ENCODE results near the gene OR5H14. TPM values are rescaled to one million over a fixed set of nuclear protein-coding genes. Genes with fewer than 3 reads are reported as not detected.

Gene OR5H14
- total and polyA plus RNA-seq, 10 of the 15 experiments (the other 5 are each of a cell fraction or from before 2014, with no cell fraction given): not detected

DNA sequence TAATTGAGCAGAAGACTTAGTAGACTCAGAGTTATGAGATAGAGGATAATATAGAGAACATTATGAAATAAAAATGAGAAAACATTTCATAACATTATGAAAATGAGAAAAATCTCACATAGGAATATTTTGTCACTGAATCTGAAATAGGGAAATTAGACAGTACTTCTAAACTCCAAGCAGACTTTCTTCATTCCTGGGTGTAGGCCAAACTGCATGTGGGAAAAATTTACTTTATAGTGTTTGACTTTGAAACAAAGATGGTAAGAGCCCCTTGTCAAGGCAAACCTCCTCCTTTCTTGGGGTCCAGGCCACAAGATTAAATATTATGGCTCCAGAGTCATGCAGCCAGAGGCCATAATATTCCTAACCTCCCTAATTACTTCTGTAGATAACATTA is 6.7 kb upstream of the OR5H14 start:
- H4K20me1 ChIP-seq (ENCODE audit: control insufficient read depth, insufficient read depth): no peaks in the 10 kb centered on the region
- ChIA-PET SMC1A (ENCODE audit: uncharacterized antibody, unreplicated experiment) (no interaction called here), RAD21 (ENCODE audit: unreplicated experiment) (no interaction called here), CTCF (no interaction called here), POLR2A (interaction anchor here (0.5 kb wide), 1 partner anchor 232 kb away, joined by 3 read pairs; no protein-coding TSS in a partner anchor)
- H2AFZ ChIP-seq (ENCODE audit: control insufficient read depth, low read depth, low read length): no peak overlapping the region
- intact Hi-C loops (cut with micrococcal nuclease; ENCODE audit: unreplicated experiment): no loop called here
- no peaks in the 10 kb centered on the region for H3K79me2 ChIP-seq (ENCODE audit: control insufficient read depth, insufficient read depth, low read length)
- H3K27me3 ChIP-seq (replicated peaks in 1 of 2; ENCODE audit: control insufficient read depth in 2 of 2, insufficient read depth in 2 of 2, low read length in 1 of 2): no peaks in the 10 kb centered on the region; a peak in 1 of 4 replicates
- H3K4me3 ChIP-seq: no peak overlapping the region
- H3K4me2 ChIP-seq (ENCODE audit: control insufficient read depth, insufficient read depth): no peak overlapping the region
- DNase-seq (ENCODE audit: low read depth, low spot score): no peak
- no peak overlapping the region for H3K9ac ChIP-seq (ENCODE audit: control insufficient read depth, insufficient read depth, low read length)
- BruUV-seq (replicated peaks): no TSS peak
- H3K27ac ChIP-seq (ENCODE audit: control insufficient read depth, insufficient read depth): no peak overlapping the region
- no peak for FAIRE-seq
- no peak for ATAC-seq
- in situ Hi-C loops (cut with MboI): no loop called here
- H3K36me3 ChIP-seq (ENCODE audit: control insufficient read depth in 2 of 2, insufficient read depth in 2 of 2, low read length in 1 of 2): no peaks in the 10 kb centered on the region
- TF ChIP-seq POLR2A (IDR thresholded peaks at IDR 0.05; ENCODE audit: low read depth, low read length) (no peak), MTA2 (IDR thresholded peaks at IDR 0.05; ENCODE audit: low read depth) (no peak), YBX1 (IDR thresholded peaks at IDR 0.05) (no peak), CHD4 (IDR thresholded peaks at IDR 0.05) (no peak)
- TF ChIP-seq, protein P1, sequence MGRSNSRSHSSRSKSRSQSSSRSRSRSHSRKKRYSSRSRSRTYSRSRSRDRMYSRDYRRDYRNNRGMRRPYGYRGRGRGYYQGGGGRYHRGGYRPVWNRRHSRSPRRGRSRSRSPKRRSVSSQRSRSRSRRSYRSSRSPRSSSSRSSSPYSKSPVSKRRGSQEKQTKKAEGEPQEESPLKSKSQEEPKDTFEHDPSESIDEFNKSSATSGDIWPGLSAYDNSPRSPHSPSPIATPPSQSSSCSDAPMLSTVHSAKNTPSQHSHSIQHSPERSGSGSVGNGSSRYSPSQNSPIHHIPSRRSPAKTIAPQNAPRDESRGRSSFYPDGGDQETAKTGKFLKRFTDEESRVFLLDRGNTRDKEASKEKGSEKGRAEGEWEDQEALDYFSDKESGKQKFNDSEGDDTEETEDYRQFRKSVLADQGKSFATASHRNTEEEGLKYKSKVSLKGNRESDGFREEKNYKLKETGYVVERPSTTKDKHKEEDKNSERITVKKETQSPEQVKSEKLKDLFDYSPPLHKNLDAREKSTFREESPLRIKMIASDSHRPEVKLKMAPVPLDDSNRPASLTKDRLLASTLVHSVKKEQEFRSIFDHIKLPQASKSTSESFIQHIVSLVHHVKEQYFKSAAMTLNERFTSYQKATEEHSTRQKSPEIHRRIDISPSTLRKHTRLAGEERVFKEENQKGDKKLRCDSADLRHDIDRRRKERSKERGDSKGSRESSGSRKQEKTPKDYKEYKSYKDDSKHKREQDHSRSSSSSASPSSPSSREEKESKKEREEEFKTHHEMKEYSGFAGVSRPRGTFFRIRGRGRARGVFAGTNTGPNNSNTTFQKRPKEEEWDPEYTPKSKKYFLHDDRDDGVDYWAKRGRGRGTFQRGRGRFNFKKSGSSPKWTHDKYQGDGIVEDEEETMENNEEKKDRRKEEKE (IDR thresholded peaks at IDR 0.05): no peak
- no peaks in the 10 kb centered on the region for H3K9me3 ChIP-seq (replicated peaks; ENCODE audit: control insufficient read depth, insufficient read depth, low read length)
- no peaks in the 10 kb centered on the region; the same call in 1 of the 2 replicates for H3K4me1 ChIP-seq (ENCODE audit: control insufficient read depth, insufficient read depth, low read length)

DNA sequence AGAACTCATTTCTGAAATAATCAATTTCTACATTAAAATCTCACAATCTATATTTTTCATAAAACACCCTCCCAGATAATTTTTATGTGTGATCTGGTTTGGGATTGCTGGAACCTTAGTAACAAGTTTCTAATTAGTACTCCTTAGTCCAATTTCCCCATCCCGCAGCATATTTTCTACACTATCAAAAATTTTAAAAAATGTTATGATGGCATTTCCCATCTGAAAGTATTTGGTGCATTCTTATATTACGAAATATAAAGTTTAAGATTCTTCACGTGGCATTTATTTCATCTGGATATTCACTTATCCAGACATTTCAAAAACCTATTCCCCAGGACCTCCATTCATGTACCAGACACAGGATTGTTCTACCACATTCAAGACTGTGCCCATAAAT is 1.5 kb downstream of the OR5H14 start:
- H3K36me3 ChIP-seq (ENCODE audit: control insufficient read depth in 2 of 2, insufficient read depth in 2 of 2, low read length in 1 of 2): no peaks in the 10 kb centered on the region
- 33% methylated on average over 3 of the region's 3 CpGs for WGBS (ENCODE audit: insufficient coverage, insufficient replicate concordance, low lambda C conversion rate, missing lambda C conversion rate)
- in situ Hi-C loops (cut with MboI) (no loop called here), intact Hi-C loops (cut with micrococcal nuclease; ENCODE audit: unreplicated experiment) (no loop called here)
- no peaks in the 10 kb centered on the region for H3K4me1 ChIP-seq (ENCODE audit: control insufficient read depth, insufficient read depth, low read length)
- no peak for DNase-seq (ENCODE audit: low read depth, low spot score)
- FAIRE-seq: no peak
- BruUV-seq (replicated peaks): no TSS peak
- no peaks in the 10 kb centered on the region for H3K9me3 ChIP-seq (replicated peaks; ENCODE audit: control insufficient read depth, insufficient read depth, low read length)
- no peak for TF ChIP-seq KDM1A (IDR thresholded peaks at IDR 0.05; ENCODE audit: borderline replicate concordance)
- no peak for TF ChIP-seq POU2F2 (IDR thresholded peaks at IDR 0.05; ENCODE audit: borderline replicate concordance, low read depth, low read length)
- TF ChIP-seq ZZZ3 (IDR thresholded peaks at IDR 0.05; ENCODE audit: control insufficient read depth, insufficient read length, low read depth): no peak
- no peak for TF ChIP-seq SPI1 (IDR thresholded peaks at IDR 0.05; ENCODE audit: borderline replicate concordance, insufficient read depth, low read depth, low read length)
- no peak for TF ChIP-seq ASH2L (IDR thresholded peaks at IDR 0.05; ENCODE audit: borderline replicate concordance, low read depth)
- TF ChIP-seq, protein P2, sequence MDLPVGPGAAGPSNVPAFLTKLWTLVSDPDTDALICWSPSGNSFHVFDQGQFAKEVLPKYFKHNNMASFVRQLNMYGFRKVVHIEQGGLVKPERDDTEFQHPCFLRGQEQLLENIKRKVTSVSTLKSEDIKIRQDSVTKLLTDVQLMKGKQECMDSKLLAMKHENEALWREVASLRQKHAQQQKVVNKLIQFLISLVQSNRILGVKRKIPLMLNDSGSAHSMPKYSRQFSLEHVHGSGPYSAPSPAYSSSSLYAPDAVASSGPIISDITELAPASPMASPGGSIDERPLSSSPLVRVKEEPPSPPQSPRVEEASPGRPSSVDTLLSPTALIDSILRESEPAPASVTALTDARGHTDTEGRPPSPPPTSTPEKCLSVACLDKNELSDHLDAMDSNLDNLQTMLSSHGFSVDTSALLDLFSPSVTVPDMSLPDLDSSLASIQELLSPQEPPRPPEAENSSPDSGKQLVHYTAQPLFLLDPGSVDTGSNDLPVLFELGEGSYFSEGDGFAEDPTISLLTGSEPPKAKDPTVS (IDR thresholded peaks at IDR 0.05; ENCODE audit: low read depth, low read length): no peak
- TF ChIP-seq CHD4 (IDR thresholded peaks at IDR 0.05): no peak
- TF ChIP-seq HDGF (IDR thresholded peaks at IDR 0.05): no peak
- H4K20me1 ChIP-seq (ENCODE audit: control insufficient read depth, insufficient read depth): no peaks in the 10 kb centered on the region
- H2AFZ ChIP-seq (ENCODE audit: control insufficient read depth, low read depth, low read length): no peak overlapping the region
- no peaks in the 10 kb centered on the region for H3K27me3 ChIP-seq (replicated peaks in 1 of 2; ENCODE audit: control insufficient read depth in 2 of 2, insufficient read depth in 2 of 2, low read length in 1 of 2)
- ATAC-seq: no peak
- no peak overlapping the region for H3K4me2 ChIP-seq (ENCODE audit: control insufficient read depth, insufficient read depth)
- no peaks in the 10 kb centered on the region for H3K79me2 ChIP-seq (ENCODE audit: control insufficient read depth, insufficient read depth, low read length)
- ChIA-PET RAD21 (ENCODE audit: unreplicated experiment) (no interaction called here), CTCF (no interaction called here), POLR2A (no interaction called here), SMC1A (ENCODE audit: uncharacterized antibody, unreplicated experiment) (no interaction called here)
- no peak overlapping the region for H3K4me3 ChIP-seq
- no peak overlapping the region for H3K9ac ChIP-seq (ENCODE audit: control insufficient read depth, insufficient read depth, low read length)
- H3K27ac ChIP-seq (ENCODE audit: control insufficient read depth, insufficient read depth): no peak overlapping the region

Measured in GM12878 (cell line).